AG09309 (cell line): Measurements from ENCODE around the gene LCP2.
A peak's percentile ranks its signal among the peaks of the same experiment; 100 is the strongest.

Experiments
- DNase-seq: peaks from one replicate; pipeline ENCODE4 v3.0.0-alpha.2; 2010; ENCODE audit warnings: low read depth
- H3K4me3 ChIP-seq: 2 replicates; pipeline ENCODE4 v1.5.1; 2011; ENCODE audit warnings: mild to moderate bottlenecking, low read depth, low read length, moderate library complexity; ENCODE audit not compliant: control insufficient read depth
- CTCF ChIP-seq: IDR thresholded peaks from 2 replicates; pipeline ENCODE4 v1.5.1; 2011; ENCODE audit warnings: mild to moderate bottlenecking, low read depth, low read length, inconsistent platforms; ENCODE audit not compliant: insufficient read depth, control insufficient read depth; ENCODE audit errors: missing control alignments

LCP2 gene

GRCh38 chr5:170225326-170226128 is 72.0 kb downstream of the LCP2 start:
- TF ChIP-seq CTCF = peak; percentile 84
- H3K4me3 ChIP-seq = no peak overlapping the region
- peak; percentile 25 for DNase-seq

- TF ChIP-seq CTCF = no peak
- no peak overlapping the region for H3K4me3 ChIP-seq
- no peak for DNase-seq
Measured at GRCh38 chr5:170223906-170224305, 73.7 kb downstream of the LCP2 start.

GRCh38 chr5:170223360-170223759 is 74.2 kb downstream of the LCP2 start:
- TF ChIP-seq CTCF = no peak
- no peak for DNase-seq
- H3K4me3 ChIP-seq = no peak overlapping the region

GRCh38 chr5:170221327-170221741 is 76.2 kb downstream of the LCP2 start:
- no peak for TF ChIP-seq CTCF
- no peak for DNase-seq

GRCh38 chr5:170220191-170220590 is 77.4 kb downstream of the LCP2 start:
- H3K4me3 ChIP-seq = no peak overlapping the region
- TF ChIP-seq CTCF = no peak
- no peak for DNase-seq

More at GRCh38 chr5:170221327-170221741, 76.2 kb downstream of the LCP2 start:
- H3K4me3 ChIP-seq = no peak overlapping the region

- no peak overlapping the region for H3K4me3 ChIP-seq
- peak; percentile 71 for DNase-seq
- no peak for TF ChIP-seq CTCF
Measured at GRCh38 chr5:170219615-170220014, 78.0 kb downstream of the LCP2 start.
